ENCODE results near the gene CCDC7.

DNA sequence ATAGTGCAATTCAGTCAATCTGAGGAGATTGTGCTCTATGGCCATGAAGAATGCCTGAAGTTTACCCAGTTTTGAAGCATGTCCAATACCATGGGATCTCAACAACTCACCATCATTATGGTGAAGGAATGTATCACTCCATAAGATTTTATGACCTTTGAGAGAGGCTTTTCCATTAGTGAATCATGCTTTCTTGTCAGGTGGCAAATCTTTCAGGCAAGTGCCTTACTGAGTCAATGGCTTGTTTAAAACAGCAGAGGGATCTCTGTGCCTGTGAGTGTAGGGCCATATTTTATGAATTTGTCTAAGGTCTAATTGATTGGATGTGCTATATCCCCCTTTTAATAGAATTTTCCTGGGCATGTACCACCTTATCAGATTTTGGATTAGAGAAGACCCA, 131.5 kb downstream of the CCDC7 start:
- TF ChIP-seq TAF1 (IDR thresholded peaks at IDR 0.05; ENCODE audit: borderline replicate concordance, low read depth, low read length): no peak
- no peak for TF ChIP-seq POLR2A (IDR thresholded peaks at IDR 0.05; ENCODE audit: low read depth, low read length)

Data from GM12892 (cell line).